Muscle of leg (tissue), 11 donors: ENCODE measurements around the gene CCL24. TPM values are rescaled to one million over a fixed set of nuclear protein-coding genes. Genes with fewer than 3 reads are reported as not detected.
"Not testable (repeated sequence)": the region's sequence is repeated elsewhere in the genome, so short reads cannot be mapped to it uniquely, and the experiment has no call there.

Experiments used
- DNase-seq: peaks from one replicate; pipeline ENCODE4 v3.0.0; 2013
- H3K27ac ChIP-seq: one replicate; pipeline ENCODE4 v1.5.1; 2013; ENCODE audit warnings: mild to moderate bottlenecking, low read length, control low read depth
- H3K27me3 ChIP-seq: one replicate; pipeline ENCODE4 v1.6.1; 2013; ENCODE audit warnings: low read length; ENCODE audit not compliant: control insufficient read depth, insufficient read depth
- H3K36me3 ChIP-seq: one replicate; pipeline ENCODE4 v1.6.1; 2013; ENCODE audit warnings: low read length; ENCODE audit not compliant: control insufficient read depth, insufficient read depth
- H3K4me1 ChIP-seq: one replicate; pipeline ENCODE4 v1.6.1; 2013; ENCODE audit warnings: low read length; ENCODE audit not compliant: control insufficient read depth, insufficient read depth
- H3K4me3 ChIP-seq: one replicate; pipeline ENCODE4 v1.5.1; 2013; ENCODE audit warnings: low read length, control low read depth
- H3K9me3 ChIP-seq: replicated peaks from 2 replicates; pipeline ENCODE4 v1.6.1; 2013; ENCODE audit warnings: low read depth, low read length; ENCODE audit not compliant: control insufficient read depth
- WGBS: methylation state at CpG from one replicate; pipeline ENCODE4 v1.1.5; 2013; ENCODE audit warnings: missing lambda C conversion rate; ENCODE audit not compliant: insufficient coverage; 5-methylcytosine and 5-hydroxymethylcytosine counted together
- polyA plus RNA-seq, 8 donors: library from polyadenylated mRNA; unstranded; fragments of 120-200 nt; gene quantifications; one replicate each; pipeline versions ENCODE4 v1.2.1 to v1.2.3, GENCODE V29; 2013; ENCODE audit warnings: inconsistent platforms in 1 of 8, low replicate concordance in 1 of 8; ENCODE audit not compliant: insufficient read length in 8 of 8, insufficient read depth in 1 of 8
- total RNA-seq: library from RNA; stranded (reverse); fragments of 120-200 nt; gene quantifications from one replicate; pipeline ENCODE4 v1.2.4, GENCODE V29; 2013

The CCL24 gene
- total and polyA plus RNA-seq, 9 donors, result 0.13 to 1.2 (median 0.68) TPM; not detected in 5

- no peaks in the 10 kb centered on the region for H3K27me3 ChIP-seq
- WGBS, result no CpG with 5 or more reads among the region's 3 CpGs
- peak; percentile 81 for DNase-seq
- H3K36me3 ChIP-seq, result no peaks in the 10 kb centered on the region
- no peak overlapping the region for H3K4me3 ChIP-seq
- H3K27ac ChIP-seq, result peak overlapping the region; percentile 91
- no peaks in the 10 kb centered on the region for H3K9me3 ChIP-seq
- H3K4me1 ChIP-seq, result peaks cover 20% of the 10 kb centered on the region
These were observed 24.2 kb downstream of the CCL24 start for GRCh38 chr7:75789361-75789924.

GRCh38 chr7:75788154-75788847 lies 25.3 kb downstream of the CCL24 start:
- peak overlapping the region; percentile 7 for H3K27ac ChIP-seq
- WGBS, result 50% methylated on average over 8 of the region's 14 CpGs
- H3K9me3 ChIP-seq, DNase-seq, H3K27me3 ChIP-seq, H3K36me3 ChIP-seq, H3K4me3 ChIP-seq: not testable (repeated sequence)
- H3K4me1 ChIP-seq, result peaks cover 20% of the 10 kb centered on the region

GRCh38 chr7:75783058-75783457 lies 30.5 kb downstream of the CCL24 start:
- WGBS, result no CpG with 5 or more reads among the region's 5 CpGs
- DNase-seq, H3K36me3 ChIP-seq, H3K4me3 ChIP-seq, H3K27ac ChIP-seq, H3K4me1 ChIP-seq, H3K9me3 ChIP-seq, H3K27me3 ChIP-seq: not testable (repeated sequence)

- WGBS, result 60% methylated on average over 11 of the region's 14 CpGs
- H3K27ac ChIP-seq, H3K4me1 ChIP-seq, H3K9me3 ChIP-seq, H3K36me3 ChIP-seq, DNase-seq, H3K4me3 ChIP-seq, H3K27me3 ChIP-seq: not testable (repeated sequence)
These were observed 32.8 kb downstream of the CCL24 start for GRCh38 chr7:75780647-75781273.

- H3K36me3 ChIP-seq, H3K9me3 ChIP-seq, H3K4me3 ChIP-seq, DNase-seq, H3K27me3 ChIP-seq, H3K4me1 ChIP-seq, H3K27ac ChIP-seq: not testable (repeated sequence)
- 74% methylated on average over 11 of the region's 11 CpGs for WGBS
These were observed 34.1 kb downstream of the CCL24 start for GRCh38 chr7:75779516-75779915.

- not testable (repeated sequence) for H3K36me3 ChIP-seq, H3K4me3 ChIP-seq, H3K9me3 ChIP-seq, H3K27me3 ChIP-seq, DNase-seq, H3K4me1 ChIP-seq, H3K27ac ChIP-seq
- WGBS, result 47% methylated on average over 10 of the region's 11 CpGs
These were observed 34.6 kb downstream of the CCL24 start for GRCh38 chr7:75779035-75779434.

- no peak overlapping the region for H3K4me3 ChIP-seq
- H3K27ac ChIP-seq, result no peak overlapping the region
- DNase-seq, result no peak
- H3K36me3 ChIP-seq, result no peaks in the 10 kb centered on the region
- H3K27me3 ChIP-seq, result peaks cover 7% of the 10 kb centered on the region
- no peaks in the 10 kb centered on the region for H3K9me3 ChIP-seq
- 91% methylated on average over 6 of the region's 12 CpGs for WGBS
- H3K4me1 ChIP-seq, result peaks cover 4% of the 10 kb centered on the region
These were observed 37.2 kb downstream of the CCL24 start for GRCh38 chr7:75776295-75776971.

GRCh38 chr7:75773958-75774357 lies 39.6 kb downstream of the CCL24 start:
- DNase-seq, H3K9me3 ChIP-seq, H3K27me3 ChIP-seq, H3K27ac ChIP-seq, H3K4me3 ChIP-seq, H3K4me1 ChIP-seq, H3K36me3 ChIP-seq: not testable (repeated sequence)
- WGBS, result 83% methylated on average over 1 of the region's 6 CpGs

- Histone ChIP-seq H3K27ac (no peak within 1 kb of the TSS), H3K4me1 (peaks cover 8% of the 10 kb centered on the region), H3K36me3 (no peaks in the 10 kb centered on the region), H3K27me3 (no peaks in the 10 kb centered on the region), H3K9me3 (no peaks in the 10 kb centered on the region), H3K4me3 (no peak within 1 kb of the TSS)
- no CpG with 5 or more reads among the region's 9 CpGs for WGBS
- peak; percentile 44 for DNase-seq
These were observed 41.2 kb downstream of the CCL24 start, which contains the start of gene CCL26 for GRCh38 chr7:75772081-75773077. Gene CCL26 (minus strand): TSS chr7:75772211. CDS start chr7:75772176, 35 bp downstream.
